Epithelial cell of esophagus (primary cell): ENCODE results near the gene ZNF474.

Experiments
- DNase-seq: peaks from one replicate; pipeline ENCODE4 v3.0.0; 2010; ENCODE audit warnings: low read depth
- H3K4me3 ChIP-seq: 2 replicates; pipeline ENCODE4 v1.5.1; 2011; ENCODE audit warnings: mild to moderate bottlenecking, low read length, control low read depth
- TF ChIP-seq, protein P1 (sequence below): IDR thresholded peaks from 2 replicates; pipeline ENCODE4 v1.5.1; 2011; ENCODE audit warnings: low read depth, mild to moderate bottlenecking, low read length, control low read depth, inconsistent platforms; ENCODE audit not compliant: insufficient read depth; ENCODE audit errors: missing control alignments

The ZNF474 gene

DNA sequence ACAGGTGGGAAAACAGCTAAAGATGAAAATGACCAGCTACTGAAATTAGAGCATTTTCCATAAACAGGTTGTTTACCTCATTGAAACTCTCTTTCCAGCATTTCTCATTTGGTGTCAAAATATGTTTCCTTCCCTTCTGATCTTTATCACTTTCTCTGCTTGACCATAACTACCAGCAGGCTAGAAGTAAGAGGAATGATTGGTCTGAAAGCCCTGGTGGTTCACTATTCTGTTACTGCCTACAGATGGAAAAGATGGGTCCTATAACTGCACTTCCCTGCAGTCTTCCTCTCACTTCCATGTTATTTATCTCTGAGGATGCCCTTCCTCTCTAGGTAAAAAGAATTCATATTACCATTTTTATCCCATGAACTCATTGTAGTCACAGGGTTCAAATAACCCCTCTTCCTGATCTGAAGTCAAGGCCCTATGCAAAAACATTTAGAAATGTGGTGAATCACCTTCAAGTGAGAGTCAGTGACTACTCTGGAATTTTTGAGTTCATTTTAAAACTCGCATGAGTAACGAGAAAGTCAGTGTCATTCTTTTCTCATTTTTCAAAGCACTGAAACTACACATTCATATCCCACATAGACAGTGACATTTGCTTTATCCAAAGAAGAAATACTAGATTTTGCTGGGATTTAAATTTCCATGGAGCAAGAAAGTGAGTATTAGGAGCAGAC is 51.7 kb downstream of the ZNF474 start:
- peak overlapping the region; percentile 34 for H3K4me3 ChIP-seq
- TF ChIP-seq, protein P1, sequence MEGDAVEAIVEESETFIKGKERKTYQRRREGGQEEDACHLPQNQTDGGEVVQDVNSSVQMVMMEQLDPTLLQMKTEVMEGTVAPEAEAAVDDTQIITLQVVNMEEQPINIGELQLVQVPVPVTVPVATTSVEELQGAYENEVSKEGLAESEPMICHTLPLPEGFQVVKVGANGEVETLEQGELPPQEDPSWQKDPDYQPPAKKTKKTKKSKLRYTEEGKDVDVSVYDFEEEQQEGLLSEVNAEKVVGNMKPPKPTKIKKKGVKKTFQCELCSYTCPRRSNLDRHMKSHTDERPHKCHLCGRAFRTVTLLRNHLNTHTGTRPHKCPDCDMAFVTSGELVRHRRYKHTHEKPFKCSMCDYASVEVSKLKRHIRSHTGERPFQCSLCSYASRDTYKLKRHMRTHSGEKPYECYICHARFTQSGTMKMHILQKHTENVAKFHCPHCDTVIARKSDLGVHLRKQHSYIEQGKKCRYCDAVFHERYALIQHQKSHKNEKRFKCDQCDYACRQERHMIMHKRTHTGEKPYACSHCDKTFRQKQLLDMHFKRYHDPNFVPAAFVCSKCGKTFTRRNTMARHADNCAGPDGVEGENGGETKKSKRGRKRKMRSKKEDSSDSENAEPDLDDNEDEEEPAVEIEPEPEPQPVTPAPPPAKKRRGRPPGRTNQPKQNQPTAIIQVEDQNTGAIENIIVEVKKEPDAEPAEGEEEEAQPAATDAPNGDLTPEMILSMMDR: no peak
- DNase-seq: peak; percentile 92

DNA sequence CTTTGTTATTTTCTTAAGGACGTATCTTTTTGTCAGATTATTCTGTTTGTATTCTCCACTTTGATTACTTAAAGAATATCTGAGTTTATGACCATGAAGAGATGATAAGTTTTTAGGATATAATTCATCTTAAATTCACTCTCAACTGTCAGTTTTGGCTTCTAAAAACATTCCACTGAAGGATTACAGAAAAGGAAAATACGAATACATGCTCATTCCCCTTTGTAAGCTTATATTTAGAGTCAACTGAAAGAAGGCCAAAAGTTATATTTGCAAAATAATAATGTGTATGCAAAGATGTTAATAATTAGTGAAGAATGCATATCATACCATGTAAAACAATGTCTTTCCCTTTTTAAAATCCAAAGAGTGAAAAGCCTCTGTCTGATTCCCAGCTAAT is 52.5 kb downstream of the ZNF474 start:
- DNase-seq: no peak
- H3K4me3 ChIP-seq: peak overlapping the region; percentile 34
- TF ChIP-seq, protein P1: no peak

DNA sequence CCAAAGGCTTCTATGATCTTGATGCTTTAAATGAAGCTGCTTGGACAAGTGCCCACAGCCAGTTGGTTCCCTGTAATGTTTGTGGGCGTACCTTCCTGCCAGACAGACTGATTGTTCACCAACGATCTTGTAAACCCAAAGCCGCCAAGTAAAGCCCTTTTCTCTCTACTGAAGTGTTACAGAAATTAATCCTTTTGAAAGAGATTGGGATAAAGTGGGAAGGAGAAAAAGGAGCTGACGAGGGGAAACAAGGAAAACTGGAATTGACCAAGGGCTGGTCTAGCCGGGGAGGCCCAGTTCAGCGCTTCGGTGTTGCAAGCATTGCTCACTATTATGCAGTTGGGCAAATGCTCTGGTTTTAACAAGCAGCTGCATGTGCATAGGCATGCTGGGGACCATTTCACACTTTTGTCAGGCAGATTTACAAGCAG is 53.2 kb downstream of the ZNF474 start:
- TF ChIP-seq, protein P1: no peak
- peak overlapping the region; percentile 34 for H3K4me3 ChIP-seq
- peak; percentile 98 for DNase-seq

DNA sequence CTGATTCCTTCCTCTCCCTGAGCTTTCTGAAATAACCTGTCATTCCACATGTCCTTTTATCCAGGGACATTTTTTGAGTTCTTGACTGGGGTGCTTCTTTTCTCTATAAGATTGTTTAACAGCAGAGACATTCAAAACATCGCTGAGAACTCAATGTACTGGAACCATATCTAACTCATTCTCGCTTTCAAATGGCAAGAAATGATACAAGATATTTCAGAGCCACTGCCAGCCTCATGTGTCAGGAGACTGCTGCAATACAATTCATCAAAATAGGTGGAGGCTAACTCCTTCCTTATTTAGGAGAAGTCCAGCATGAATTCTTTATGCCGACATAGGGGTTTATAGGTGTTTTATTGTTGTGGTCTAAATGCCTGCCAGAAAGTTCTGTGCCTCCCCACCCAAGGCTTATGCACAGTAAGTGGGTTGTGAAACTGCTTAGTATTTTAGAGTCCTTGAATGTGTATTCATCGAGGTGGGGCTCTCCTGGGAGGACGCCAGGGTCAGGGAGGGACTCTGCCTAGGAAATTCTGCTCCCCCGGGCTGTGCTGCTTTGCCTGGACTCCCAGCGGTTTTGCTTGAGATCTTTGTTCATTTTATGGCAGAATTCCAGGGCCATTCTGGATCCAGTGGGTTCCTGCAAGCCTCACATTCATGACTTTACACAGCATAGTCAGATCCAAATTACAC is 53.9 kb downstream of the ZNF474 start:
- DNase-seq: peak; percentile 94
- peak overlapping the region; percentile 34 for H3K4me3 ChIP-seq
- TF ChIP-seq, protein P1: no peak

DNA sequence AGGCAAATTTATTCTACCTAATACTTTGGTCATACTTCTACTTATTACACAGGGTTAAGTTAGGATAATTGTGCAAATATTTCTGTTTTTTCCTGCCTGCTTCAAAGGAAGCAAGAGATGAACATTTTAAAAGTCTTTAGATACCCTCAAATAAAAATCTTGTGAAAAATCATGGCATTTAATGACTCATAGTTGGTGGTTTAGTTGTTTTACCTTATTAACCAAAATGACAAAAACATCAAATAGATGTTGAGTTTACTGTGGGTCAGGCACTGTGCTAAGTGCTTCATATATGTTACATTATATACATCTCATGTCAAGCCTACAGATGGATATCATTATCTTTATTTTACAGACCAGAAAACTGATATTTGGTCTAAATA is 54.4 kb downstream of the ZNF474 start:
- no peak for DNase-seq
- TF ChIP-seq, protein P1: no peak
- H3K4me3 ChIP-seq: no peak overlapping the region

DNA sequence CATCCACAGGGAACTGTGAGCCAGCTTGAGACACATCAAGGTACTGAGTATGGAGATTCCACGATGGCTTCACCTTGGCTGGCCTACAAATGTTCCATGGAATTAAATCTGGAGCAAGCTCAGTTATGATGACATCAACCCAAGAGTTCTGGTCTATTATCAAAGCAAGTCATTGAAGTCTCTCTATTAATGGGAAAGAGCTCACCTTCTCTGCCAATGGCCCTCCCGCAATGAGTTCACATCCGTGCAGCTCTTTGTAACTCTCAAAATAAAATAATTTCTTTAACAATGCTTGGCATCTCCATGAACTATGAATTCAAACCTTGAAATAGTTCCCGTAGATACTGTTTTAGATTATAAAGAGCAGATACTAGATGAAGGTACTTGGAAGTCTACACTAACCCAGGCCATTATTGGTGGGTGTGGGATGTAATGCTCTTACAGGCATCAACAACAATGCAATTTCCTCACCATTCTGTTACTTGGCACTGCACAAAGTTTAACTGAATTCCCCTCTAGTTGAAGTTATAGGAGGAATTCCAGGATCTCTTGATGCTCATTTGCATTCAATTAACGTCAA is 55.4 kb downstream of the ZNF474 start:
- no peak for DNase-seq
- TF ChIP-seq, protein P1: no peak

More for the DNA sequence above, 55.4 kb downstream of the ZNF474 start:
- no peak overlapping the region for H3K4me3 ChIP-seq
